GM19035 (cell line): ENCODE results near the gene NVL.
A peak's percentile ranks its signal among the peaks of the same experiment; 100 is the strongest.
"Not testable (repeated sequence)": the region's sequence is repeated elsewhere in the genome, so short reads cannot be mapped to it uniquely, and the experiment has no call there.

Source experiments
- ATAC-seq: cut with Tn5 transposase; IDR thresholded peaks from one replicate; pipeline ENCODE4 v1.9.1; 2021; ENCODE audit not compliant: unreplicated experiment

Gene NVL

DNA sequence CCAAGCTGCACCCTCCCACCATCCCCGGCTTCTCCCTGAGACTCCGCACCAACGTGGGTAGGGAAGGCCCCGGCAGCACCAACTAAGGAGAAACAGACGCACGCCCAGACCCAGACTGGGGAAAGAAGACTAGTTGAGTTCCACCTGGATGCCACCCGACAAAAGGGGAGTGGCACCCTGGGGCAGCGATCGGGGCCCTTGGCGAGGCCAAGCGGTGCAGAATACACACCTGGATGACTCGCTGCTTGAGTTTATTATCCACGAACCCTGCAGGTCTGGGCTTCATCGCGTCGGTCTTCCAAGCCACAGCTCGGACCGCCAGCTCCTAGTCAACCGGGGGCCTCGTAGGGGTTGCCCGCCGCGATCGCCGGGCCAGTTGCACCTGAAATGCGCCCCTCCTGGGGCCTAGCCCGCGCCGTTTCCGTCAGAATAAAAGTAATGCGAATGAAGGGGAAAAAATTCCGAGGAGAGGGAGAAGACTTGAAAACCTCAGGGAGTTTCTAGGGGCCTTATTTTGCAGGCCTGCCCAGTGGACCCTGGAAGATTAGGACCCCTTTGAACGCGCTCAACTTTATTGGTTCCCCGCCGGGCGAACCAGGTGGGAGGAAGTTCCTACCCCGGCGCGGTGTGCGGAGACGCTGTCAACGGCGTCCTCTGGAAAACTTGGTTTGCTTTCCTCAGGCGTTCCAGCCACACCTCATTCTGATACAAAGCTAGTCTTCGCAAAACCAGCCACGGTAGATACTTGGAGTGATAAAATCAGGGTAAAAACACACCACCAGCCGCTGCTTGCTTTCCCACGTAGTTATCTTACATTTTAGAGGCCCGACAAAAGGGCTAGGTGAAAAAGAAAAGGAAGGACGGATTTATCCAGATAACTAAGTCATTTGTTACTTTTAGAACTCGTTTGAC, at the start of gene NVL:
NVL (minus strand) TSS at position 331 of the 912 bp plus-strand sequence; CDS start at position 286, 45 bp downstream.
- ATAC-seq, result peak; percentile 81

DNA sequence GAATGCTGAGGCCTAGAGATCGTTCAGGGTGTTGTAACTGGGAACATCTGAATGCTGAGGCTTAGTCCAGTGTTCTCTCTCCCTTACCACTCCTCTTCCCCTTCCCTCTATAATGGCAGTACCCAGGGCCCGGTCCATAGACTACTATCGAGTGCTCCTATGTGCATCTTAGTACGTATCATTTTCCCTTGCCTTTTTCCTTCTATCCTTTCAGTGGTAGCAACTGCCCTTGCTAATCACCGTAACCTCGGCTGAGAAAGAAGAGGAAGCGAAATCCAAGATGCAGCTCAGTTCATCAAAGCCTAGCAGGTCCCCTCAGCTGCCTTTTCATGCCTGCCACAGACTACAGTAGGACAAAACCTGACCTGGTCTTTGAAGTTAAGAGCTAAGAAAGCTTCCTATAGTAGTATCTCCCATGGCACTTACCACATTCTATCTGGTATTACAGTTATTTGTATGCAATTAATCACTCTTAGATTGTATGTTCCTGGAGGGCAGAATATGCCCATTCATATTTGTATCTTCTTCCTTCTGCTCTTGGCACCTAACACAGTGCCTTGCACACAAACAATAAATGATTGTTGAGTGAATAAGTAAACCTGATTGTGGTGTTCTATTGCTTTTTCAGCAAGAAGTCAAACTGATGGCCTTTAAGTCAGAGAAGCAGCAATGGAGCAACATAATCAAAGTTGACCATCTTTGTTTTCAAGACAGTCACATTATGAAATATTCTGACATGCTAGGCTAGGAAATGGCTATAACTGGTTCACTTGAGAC, 49.1 kb upstream of the NVL start:
- no peak for ATAC-seq

DNA sequence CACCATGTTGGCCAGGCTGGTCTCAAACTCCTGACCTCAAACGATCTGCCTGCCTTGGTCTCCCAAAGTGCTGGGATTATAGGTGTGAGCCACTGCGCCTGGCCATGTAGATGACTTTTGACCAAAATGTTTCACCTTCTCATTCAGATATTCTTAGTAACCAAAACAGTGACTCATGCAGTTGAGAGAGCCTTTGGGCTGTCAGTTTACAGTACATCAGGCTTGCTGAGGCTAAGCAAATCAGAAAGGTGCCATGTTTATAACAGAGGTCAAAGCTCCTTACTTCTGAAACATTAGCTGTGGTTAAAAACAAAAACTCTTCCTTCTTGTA, 47.7 kb upstream of the NVL start:
- peak; percentile 61 for ATAC-seq

DNA sequence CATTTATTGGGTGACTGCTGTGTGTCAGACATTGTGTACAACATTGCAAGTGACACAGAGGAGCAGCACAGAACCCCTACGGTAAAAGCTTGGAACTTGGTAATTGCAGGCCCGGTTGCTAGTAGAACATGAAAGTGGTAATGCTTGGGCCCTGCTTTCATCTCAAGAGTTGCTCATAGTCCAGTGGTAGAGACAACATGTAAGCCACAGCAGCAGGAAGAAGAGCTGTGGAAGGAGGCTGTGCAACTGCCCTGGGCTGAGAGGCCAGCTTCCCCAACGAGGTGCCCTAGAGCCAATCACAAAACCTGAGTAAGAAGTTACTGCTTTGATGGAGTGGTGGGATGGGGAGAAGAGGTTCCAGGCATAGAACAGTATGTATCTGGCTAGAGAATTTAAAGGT, 45.1 kb upstream of the NVL start:
- no peak for ATAC-seq

DNA sequence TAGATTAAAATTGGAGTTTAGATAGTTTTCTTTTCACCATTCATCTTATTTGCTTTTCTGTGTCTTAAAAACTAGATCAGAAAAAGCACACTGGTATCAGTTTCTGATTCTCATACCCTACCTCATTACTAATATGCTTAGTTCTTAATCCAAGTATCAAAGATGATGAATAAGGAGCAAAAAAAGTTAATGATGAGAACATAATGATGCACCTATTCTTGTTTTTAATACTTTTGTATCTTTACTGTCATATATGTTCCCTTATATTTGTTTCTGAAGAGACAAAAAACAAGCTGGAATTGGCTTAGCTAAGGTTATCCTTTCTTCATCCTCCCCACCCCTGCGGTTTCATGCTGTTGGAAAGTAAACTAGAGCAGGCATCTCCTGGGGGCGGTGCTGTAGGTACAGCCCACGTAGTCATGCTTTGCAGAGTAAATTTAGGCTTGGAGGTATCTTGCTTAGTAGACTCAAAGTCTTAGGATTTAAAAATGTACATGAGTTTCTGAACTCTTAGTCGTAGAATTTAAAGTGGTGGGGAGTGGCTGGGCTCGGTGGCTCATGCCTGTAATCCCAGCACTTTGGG, 43.1 kb upstream of the NVL start:
- ATAC-seq, result no peak

DNA sequence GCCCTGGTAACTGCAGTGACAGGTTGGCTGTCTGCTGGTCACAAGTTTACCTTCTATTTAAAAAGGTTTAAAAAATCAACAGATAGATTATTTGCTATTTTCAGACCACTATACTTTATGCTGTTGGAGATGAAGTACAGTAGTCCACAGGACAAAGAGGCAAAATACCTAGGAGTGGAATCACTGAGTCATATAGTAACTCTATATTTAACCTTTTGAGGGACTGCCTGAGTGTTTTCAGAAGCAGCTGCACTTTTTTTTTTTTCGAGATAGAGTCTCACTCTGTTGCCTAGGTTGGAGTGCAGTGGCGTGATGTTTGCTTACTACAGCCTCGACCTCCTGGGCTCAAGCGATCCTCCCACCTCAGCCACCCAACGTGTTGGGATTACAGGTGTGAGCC, 38.4 kb upstream of the NVL start:
- ATAC-seq, result peak; percentile 89

DNA sequence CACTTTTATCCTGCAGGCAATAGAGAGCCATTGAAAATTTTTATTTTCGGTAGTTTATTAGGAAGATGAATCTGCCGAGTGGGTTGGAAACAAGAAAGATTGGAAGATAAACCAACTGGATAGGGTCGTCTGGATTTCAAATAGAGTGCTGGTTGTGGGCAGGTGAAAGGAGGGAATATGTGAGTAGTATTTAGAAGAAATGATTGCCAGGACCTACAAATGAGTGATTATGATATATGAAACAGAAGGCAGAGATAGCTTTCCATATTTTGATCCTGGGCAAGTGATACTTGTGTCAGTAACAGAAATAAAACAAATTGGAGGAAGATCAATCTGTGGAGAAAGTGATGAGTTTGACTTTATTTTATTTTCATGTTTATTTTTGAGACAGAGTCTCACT, 29.2 kb upstream of the NVL start:
- ATAC-seq, result no peak

DNA sequence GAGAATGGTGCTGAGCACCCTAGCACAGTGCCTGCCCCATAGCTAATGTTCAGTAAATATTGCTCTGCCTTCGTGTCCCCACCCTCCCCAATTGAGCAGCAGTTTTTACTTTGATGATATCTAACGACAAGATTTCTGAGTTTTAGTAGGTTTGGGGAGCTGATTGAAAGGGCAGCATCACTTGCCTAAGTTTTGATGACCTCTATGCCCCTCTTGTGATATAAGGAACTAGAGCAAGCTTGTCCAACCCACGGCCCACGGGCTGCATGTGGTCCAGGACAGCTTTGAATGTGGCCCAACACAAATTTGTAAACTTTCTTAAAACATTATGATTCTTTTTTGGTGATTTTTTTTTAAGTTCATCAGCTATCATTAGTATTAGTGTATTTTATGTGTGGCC, 28.3 kb upstream of the NVL start:
- ATAC-seq, result no peak

DNA sequence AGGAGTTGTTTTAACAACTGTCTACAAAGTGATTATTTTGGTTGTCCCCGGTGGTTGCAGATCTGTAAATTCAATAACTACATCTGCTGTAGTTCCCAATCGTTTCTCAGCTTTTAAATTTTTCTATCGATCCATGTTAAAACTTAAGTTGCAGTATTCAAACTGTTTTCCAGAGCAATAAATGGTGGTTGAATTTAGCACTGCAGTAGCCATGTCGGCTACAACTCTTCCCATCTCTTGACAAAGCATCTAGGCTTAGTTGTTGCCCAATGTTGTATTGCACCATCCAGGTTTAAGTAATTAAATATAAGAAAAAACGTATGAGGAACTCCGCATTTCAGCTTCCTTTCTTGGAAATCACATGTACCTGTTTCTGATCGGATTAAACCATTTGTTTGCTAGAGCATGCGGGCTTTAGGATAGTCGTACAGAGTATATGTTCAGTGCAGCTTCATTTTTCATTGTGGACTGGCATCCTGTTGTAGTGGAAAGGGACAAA, 27.7 kb upstream of the NVL start:
- no peak for ATAC-seq

DNA sequence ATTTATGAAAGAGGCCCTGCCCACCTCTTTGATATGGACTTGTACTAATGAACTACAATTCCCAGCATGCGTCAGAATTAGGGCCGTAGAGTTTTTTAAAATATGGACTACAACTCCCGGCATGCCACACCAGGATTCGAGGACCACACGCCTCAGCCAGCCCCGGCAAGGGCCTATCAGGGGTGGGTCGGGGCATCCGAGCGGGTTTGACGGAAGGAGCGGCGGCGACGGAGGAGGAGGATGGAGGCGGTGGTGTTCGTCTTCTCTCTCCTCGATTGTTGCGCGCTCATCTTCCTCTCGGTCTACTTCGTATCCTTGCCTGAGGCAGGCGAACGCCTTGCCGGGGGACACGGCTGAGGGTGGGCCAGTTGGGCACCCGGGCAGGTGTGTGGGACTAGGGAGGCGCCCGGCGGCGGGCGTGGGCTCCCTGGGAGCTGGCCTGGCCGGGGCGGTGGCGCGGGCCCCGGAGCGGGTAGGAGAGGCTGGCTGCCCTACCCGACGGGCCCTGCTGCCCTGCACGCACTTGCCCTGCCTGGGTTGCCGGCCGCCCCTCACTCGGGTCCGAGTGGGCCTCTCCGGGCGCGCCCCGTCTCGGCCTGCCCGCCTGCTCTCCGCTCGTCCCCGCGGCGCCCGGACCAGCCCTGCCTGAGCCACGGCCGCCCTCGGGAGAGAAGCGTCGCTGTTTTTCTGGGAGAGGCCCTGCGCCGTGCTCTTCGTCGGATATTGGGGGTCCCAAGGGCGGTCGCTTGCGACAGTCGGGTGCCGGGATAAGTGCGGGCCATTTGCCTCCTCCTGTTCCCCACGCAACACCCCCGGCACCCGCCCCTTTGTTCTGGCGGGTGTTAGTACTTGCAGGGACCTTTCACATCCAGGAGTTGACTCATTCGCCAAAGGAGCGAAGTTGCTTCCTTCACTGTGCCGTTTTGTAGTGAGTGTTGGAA, 27.0 kb upstream of the NVL start, which contains the start of gene CNIH4:
CNIH4 (plus strand) TSS at position 195 of the 941 bp plus-strand sequence; CDS start at position 241, 46 bp downstream.
- ATAC-seq, result peak; percentile 98

DNA sequence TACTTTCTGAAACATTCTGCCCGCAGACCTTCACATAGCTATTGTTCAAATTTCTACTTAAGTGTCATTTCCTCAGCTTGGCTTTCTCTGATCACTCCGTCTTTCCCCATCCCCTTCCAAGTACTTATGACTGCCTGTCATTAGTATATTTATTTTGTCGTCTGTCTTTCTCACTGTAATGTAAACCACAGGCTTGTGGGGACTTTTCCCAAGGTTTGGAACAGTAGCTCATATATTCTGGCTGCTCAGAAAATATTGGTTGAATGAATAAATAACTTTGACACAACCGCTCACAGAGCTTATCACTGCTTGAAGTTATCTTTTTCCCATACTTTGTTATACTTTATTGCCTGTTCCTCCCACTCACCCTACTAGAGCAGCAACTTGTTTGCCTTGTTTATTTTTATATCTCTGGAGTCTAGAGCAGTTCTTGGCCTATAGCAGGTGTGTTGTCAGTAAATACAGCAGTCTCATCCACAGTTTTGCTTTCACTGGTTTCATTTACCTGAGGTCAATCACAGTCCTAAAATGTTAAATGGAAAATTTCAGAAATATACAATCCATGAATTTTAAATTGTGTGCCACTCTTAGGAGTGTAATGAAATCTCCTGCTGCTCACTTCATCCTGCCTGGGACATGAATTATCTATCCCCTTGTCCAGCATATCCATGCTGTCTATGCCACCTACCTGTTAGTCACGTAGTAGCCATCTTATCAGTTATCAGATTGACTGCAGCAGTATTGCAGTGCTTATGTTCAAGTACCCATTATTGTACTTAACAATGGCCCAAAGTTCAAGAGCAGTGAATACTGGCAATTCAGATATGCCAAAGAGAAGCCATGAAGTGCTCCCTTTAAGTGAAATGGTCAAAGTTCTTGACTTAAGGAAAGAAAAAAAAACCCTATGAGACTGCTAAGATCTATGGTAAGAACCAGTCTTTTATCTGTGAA, 24.3 kb upstream of the NVL start:
- no peak for ATAC-seq

DNA sequence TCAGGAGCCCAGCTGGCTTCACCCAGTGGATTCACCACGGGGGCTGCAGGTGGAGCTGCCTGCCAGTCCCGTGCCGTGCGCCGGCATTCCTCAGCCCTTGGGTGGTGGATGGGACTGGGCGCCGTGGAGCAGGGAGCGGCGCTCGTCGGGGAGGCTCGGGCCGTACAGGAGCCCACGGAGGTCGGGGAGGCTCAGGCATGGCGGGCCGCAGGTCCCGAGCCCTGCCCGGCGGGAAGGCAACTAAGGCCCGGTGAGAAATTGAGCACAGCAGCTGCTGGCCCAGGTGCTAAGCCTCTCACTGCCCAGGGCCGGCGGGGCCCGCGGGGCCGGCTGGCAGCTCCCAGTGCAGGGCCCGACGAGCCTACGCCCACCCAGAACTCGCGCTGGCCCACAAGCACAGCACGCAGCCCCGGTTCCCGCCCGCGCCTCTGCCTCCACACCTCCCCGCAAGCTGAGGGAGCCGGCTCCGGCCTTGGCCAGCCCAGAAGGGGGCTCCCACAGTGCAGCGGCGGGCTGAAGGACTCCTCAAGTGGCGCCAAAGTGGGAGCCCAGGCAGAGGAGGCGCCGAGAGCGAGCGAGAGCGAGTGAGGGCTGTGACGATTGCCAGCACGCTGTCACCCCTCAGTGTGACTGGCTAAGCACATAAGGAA, 22.6 kb upstream of the NVL start:
- not testable (repeated sequence) for ATAC-seq

DNA sequence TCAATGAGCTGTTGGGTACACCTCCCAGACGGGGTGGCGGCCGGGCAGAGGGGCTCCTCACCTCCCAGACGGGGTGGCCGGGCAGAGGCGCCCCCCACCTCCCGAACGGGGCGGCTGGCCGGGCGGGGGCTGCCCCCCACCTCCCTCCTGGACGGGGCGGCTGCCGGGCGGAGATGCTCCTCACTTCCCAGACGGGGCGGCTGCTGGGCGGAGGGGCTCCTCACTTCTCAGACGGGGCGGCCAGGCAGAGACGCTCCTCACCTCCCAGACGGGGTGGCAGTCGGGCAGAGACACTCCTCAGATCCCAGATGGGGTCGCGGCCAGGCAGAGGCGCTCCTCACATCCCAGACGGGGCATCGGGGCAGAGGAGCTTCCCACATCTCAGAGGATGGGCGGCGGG, 19.7 kb upstream of the NVL start:
- not testable (repeated sequence) for ATAC-seq

DNA sequence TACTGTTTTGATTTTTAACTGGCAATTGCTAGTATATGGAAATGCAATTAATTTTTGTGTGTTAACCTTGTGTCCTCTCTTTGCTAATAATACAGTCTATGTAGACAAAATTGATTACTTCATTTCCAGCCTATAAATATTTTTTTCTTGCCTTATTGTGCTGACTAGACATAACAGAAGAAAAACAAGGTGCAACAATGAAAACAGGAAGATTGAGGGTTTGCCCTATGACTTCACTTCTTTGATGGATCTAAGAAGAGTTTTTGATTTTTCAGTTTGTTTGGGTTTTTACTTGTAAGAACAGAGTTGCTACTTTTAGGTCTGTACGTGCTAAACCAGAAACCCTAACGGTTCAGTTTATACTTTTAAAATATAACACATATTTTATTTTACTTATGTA, 18.2 kb upstream of the NVL start:
- ATAC-seq, result no peak

DNA sequence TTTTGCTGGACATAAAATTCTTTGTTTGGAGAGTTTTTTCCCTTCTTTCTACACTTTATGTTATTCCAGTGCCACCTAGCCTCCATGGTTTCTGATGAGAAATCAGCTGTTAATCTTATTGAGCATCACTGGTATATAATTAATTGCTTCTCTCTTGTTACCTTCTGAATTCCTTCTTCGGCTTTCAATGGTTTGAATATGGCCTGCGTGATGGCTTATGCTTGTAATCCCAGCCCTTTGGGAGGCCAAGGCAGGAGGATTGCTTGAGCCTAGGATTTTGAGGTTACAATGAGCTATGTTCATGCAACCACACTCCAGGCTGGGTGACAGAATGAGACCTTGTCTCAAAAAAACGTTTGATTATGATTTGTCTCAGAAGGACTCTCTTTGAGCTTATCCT, 13.7 kb upstream of the NVL start:
- no peak for ATAC-seq

DNA sequence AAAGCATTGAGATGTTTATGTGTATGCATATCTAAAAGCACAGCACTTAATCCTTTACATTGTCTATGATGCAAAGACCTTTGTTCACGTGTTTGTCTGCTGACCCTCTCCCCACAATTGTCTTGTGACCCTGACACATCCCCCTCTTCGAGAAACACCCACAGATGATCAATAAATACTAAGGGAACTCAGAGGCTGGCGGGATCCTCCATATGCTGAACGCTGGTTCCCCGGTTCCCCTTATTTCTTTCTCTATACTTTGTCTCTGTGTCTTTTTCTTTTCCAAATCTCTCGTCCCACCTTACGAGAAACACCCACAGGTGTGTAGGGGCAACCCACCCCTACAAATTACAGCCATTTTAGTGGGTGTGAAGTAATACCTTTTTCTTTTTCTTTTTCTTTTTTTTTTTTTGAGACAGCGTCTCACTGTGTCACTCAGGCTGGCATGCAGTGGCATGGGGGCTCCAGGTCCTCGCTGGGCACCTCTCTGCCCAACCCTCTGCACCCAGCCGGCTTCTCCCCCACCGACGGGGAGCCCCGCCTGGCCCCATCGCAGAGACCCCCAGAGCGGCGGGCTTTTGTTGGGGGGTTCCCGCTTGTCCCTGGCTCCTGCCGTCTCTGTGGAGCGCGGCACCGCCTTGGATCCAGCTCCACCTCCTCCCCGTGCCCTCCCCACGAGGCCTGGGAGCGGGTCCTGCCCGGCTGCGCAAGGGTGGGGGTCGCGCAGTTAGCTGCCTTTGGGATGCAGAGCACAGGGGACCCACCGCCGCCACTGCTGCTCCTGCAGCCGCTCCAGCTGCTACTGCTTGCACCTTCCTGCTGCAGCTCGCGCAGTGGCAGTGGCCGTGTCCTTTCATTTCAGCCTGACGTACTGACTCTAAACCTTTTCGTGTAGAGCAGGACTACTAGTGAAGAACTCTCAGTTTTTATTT, 10.7 kb upstream of the NVL start:
- not testable (repeated sequence) for ATAC-seq

DNA sequence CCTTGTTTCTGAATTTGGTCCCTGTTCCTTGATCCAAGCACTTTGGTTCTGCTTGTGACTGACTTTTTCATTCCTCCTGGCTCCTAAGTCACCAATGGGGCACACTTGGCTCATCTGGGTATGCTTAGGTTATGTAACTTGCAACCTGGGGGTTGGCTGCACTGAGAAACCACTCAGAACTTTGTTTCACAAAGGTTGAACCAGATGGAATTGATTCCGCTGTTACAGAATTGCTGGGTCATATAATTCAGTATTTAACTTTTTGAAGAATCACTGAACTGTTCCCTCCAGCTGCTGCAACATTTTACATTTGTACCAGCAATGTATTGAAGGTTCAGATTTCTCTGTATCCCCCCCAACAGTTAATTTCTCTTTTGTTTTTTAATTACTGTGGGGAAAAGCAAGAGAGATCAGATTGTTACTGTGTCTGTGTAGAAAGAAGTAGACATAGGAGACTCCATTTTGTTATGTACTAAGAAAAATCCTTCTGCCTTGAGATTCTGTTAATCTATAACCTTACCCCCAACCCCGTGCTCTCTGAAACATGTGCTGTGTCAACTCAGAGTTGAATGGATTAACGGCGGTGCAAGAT, 9.6 kb upstream of the NVL start:
- ATAC-seq, result no peak
